ENCODE measurements around the gene F2RL1.

Gene F2RL1

GRCh38 chr5:76789991-76790581 lies 28.7 kb upstream of the F2RL1 start:
- no peak for DNase-seq (ENCODE audit: low read depth in 1 of 2, low spot score in 1 of 2)
- H3K27ac ChIP-seq (replicated peaks): no peak overlapping the region
- TF ChIP-seq GABPA (IDR thresholded peaks at IDR 0.05; ENCODE audit: low read depth) (no peak), POLR2AphosphoS5 (IDR thresholded peaks at IDR 0.05; ENCODE audit: low read depth) (no peak), REST (IDR thresholded peaks at IDR 0.05; ENCODE audit: insufficient replicate concordance, low read depth) (no peak), SPI1 (IDR thresholded peaks at IDR 0.05; ENCODE audit: borderline replicate concordance, low read depth) (no peak)
- TF ChIP-seq, protein P1, sequence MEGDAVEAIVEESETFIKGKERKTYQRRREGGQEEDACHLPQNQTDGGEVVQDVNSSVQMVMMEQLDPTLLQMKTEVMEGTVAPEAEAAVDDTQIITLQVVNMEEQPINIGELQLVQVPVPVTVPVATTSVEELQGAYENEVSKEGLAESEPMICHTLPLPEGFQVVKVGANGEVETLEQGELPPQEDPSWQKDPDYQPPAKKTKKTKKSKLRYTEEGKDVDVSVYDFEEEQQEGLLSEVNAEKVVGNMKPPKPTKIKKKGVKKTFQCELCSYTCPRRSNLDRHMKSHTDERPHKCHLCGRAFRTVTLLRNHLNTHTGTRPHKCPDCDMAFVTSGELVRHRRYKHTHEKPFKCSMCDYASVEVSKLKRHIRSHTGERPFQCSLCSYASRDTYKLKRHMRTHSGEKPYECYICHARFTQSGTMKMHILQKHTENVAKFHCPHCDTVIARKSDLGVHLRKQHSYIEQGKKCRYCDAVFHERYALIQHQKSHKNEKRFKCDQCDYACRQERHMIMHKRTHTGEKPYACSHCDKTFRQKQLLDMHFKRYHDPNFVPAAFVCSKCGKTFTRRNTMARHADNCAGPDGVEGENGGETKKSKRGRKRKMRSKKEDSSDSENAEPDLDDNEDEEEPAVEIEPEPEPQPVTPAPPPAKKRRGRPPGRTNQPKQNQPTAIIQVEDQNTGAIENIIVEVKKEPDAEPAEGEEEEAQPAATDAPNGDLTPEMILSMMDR (IDR thresholded peaks at IDR 0.05; ENCODE audit: insufficient read depth, low read length): no peak

GRCh38 chr5:76790632-76791290 lies 28.1 kb upstream of the F2RL1 start:
- DNase-seq (ENCODE audit: low read depth in 1 of 2, low spot score in 1 of 2): no peak
- Histone ChIP-seq H3K4me3 (replicated peaks; ENCODE audit: insufficient read depth, low read length) (no peak overlapping the region), H3K27me3 (ENCODE audit: insufficient read depth, poor library complexity, severe bottlenecking) (no peaks in the 10 kb centered on the region), H3K27ac (replicated peaks) (no peak overlapping the region)
- TF ChIP-seq GABPA (IDR thresholded peaks at IDR 0.05; ENCODE audit: low read depth) (no peak), SPI1 (IDR thresholded peaks at IDR 0.05; ENCODE audit: borderline replicate concordance, low read depth) (no peak), POLR2AphosphoS5 (IDR thresholded peaks at IDR 0.05; ENCODE audit: low read depth) (no peak), REST (IDR thresholded peaks at IDR 0.05; ENCODE audit: insufficient replicate concordance, low read depth) (no peak)
- TF ChIP-seq, protein P1 (IDR thresholded peaks at IDR 0.05; ENCODE audit: insufficient read depth, low read length): no peak

More at GRCh38 chr5:76789991-76790581, 28.7 kb upstream of the F2RL1 start:
- H3K27me3 ChIP-seq (ENCODE audit: insufficient read depth, poor library complexity, severe bottlenecking): no peaks in the 10 kb centered on the region
- H3K4me3 ChIP-seq (replicated peaks; ENCODE audit: insufficient read depth, low read length): no peak overlapping the region

DNA sequence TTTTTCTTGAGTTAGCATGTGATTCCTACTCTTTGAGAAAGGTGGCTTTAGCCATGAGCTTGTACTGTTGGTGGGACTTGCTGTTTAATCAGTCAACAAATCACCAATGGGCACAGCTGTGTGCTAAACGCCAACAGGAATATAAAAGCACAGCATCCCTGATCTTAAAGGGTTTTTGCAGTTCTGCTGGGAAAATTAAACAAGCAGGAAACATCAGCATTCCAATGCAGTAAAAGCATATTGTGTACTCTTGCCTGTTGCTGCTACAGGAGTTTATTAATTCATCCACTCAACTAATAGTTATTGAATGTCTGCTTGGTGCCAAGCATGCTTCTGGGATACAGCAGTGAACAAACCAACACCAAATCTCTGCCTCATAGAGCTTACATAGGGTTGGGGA lies 27.4 kb upstream of the F2RL1 start:
- H3K27me3 ChIP-seq (ENCODE audit: insufficient read depth, poor library complexity, severe bottlenecking): no peaks in the 10 kb centered on the region
- H3K4me3 ChIP-seq (replicated peaks; ENCODE audit: insufficient read depth, low read length): no peak overlapping the region
- TF ChIP-seq GABPA (IDR thresholded peaks at IDR 0.05; ENCODE audit: low read depth) (no peak), REST (IDR thresholded peaks at IDR 0.05; ENCODE audit: insufficient replicate concordance, low read depth) (no peak), SPI1 (IDR thresholded peaks at IDR 0.05; ENCODE audit: borderline replicate concordance, low read depth) (no peak), POLR2AphosphoS5 (IDR thresholded peaks at IDR 0.05; ENCODE audit: low read depth) (no peak)
- TF ChIP-seq, protein P1 (IDR thresholded peaks at IDR 0.05; ENCODE audit: insufficient read depth, low read length): no peak
- H3K27ac ChIP-seq (replicated peaks): no peak overlapping the region
- no peak for DNase-seq (ENCODE audit: low read depth in 1 of 2, low spot score in 1 of 2)

Measured in HL-60 (cell line).